ENCODE data around the gene PDPR. TPM values are rescaled to one million over a fixed set of nuclear protein-coding genes. Genes with fewer than 3 reads are reported as not detected.
"Not testable (repeated sequence)": the region's sequence is repeated elsewhere in the genome, so short reads cannot be mapped to it uniquely, and the experiment has no call there.

PDPR gene
- total RNA-seq, 2 experiments from 2014 or later, result 20.4 to 34.0 TPM

GRCh38 chr16:70151391-70151790 is 37.3 kb downstream of the PDPR start:
- Histone ChIP-seq H2AFZ (ENCODE audit: low read length) (no peak overlapping the region), H3K27ac (ENCODE audit: low read depth, low read length, poor library complexity, severe bottlenecking) (no peak overlapping the region)
- TF ChIP-seq CTCF (conservative IDR thresholded peaks at IDR 0.05; ENCODE audit: low read length), result no peak
- no peak for TF ChIP-seq EZH2phosphoT487 (IDR thresholded peaks at IDR 0.05; ENCODE audit: borderline replicate concordance, low read depth, low read length)

GRCh38 chr16:70151941-70152509 is 37.9 kb downstream of the PDPR start:
- no peak for TF ChIP-seq CTCF (conservative IDR thresholded peaks at IDR 0.05; ENCODE audit: low read length)
- TF ChIP-seq EZH2phosphoT487 (IDR thresholded peaks at IDR 0.05; ENCODE audit: borderline replicate concordance, low read depth, low read length), result no peak
- Histone ChIP-seq H3K4me2 (ENCODE audit: low read length) (no peak overlapping the region), H3K9me3 (ENCODE audit: low read length) (no peaks in the 10 kb centered on the region), H3K36me3 (ENCODE audit: insufficient read depth, low read length) (peaks cover 91% of the 10 kb centered on the region), H3K4me3 (ENCODE audit: low read depth, low read length, poor library complexity, severe bottlenecking) (no peak overlapping the region), H3K27ac (ENCODE audit: low read depth, low read length, poor library complexity, severe bottlenecking) (no peak overlapping the region), H4K20me1 (ENCODE audit: insufficient read depth, low read length) (no peaks in the 10 kb centered on the region), H3K4me1 (ENCODE audit: insufficient read depth, low read length, poor library complexity, severe bottlenecking) (no peaks in the 10 kb centered on the region), H2AFZ (ENCODE audit: low read length) (no peak overlapping the region), H3K9me2 (ENCODE audit: insufficient read depth, low read length) (no peaks in the 10 kb centered on the region), H3K79me2 (ENCODE audit: insufficient read depth, low read depth, low read length) (no peaks in the 10 kb centered on the region)
- no TSS peak for BruUV-seq (replicated peaks)
- no peak for DNase-seq (ENCODE audit: low spot score)
- CTCF ChIA-PET (ENCODE audit: unreplicated experiment), result no interaction called here
- POLR2A ChIA-PET, result interaction anchor here (1.0 kb wide), 1 partner anchor 445 kb away, joined by 3 read pairs; no protein-coding TSS in a partner anchor
- intact Hi-C loops (cut with micrococcal nuclease; ENCODE audit: unreplicated experiment), result no loop called here

More at GRCh38 chr16:70151391-70151790, 37.3 kb downstream of the PDPR start:
- peaks cover 85% of the 10 kb centered on the region for H3K36me3 ChIP-seq (ENCODE audit: insufficient read depth, low read length)
- CTCF ChIA-PET (ENCODE audit: unreplicated experiment), result no interaction called here
- H3K4me3 ChIP-seq (ENCODE audit: low read depth, low read length, poor library complexity, severe bottlenecking), result no peak overlapping the region
- H3K9me2 ChIP-seq (ENCODE audit: insufficient read depth, low read length), result no peaks in the 10 kb centered on the region
- DNase-seq (ENCODE audit: low spot score), result no peak
- H3K4me1 ChIP-seq (ENCODE audit: insufficient read depth, low read length, poor library complexity, severe bottlenecking), result no peaks in the 10 kb centered on the region
- POLR2A ChIA-PET, result no interaction called here
- BruUV-seq (replicated peaks), result no TSS peak
- H3K4me2 ChIP-seq (ENCODE audit: low read length), result no peak overlapping the region
- H3K9me3 ChIP-seq (ENCODE audit: low read length), result no peaks in the 10 kb centered on the region
- intact Hi-C loops (cut with micrococcal nuclease; ENCODE audit: unreplicated experiment), result no loop called here
- H4K20me1 ChIP-seq (ENCODE audit: insufficient read depth, low read length), result no peaks in the 10 kb centered on the region
- H3K79me2 ChIP-seq (ENCODE audit: insufficient read depth, low read depth, low read length), result no peaks in the 10 kb centered on the region

- DNase-seq (ENCODE audit: low spot score), result no peak
- H3K4me2 ChIP-seq (ENCODE audit: low read length), result no peak overlapping the region
- no peak overlapping the region for H3K4me3 ChIP-seq (ENCODE audit: low read depth, low read length, poor library complexity, severe bottlenecking)
- H3K27ac ChIP-seq (ENCODE audit: low read depth, low read length, poor library complexity, severe bottlenecking), result no peak overlapping the region
- intact Hi-C loops (cut with micrococcal nuclease; ENCODE audit: unreplicated experiment), result no loop called here
- H2AFZ ChIP-seq (ENCODE audit: low read length), result no peak overlapping the region
- no peak for TF ChIP-seq EZH2phosphoT487 (IDR thresholded peaks at IDR 0.05; ENCODE audit: borderline replicate concordance, low read depth, low read length)
- TF ChIP-seq CTCF (conservative IDR thresholded peaks at IDR 0.05; ENCODE audit: low read length), result no peak
- CTCF ChIA-PET (ENCODE audit: unreplicated experiment), result interaction anchor here (0.5 kb wide), 1 partner anchor 136 kb away, joined by 4 read pairs; no protein-coding TSS in a partner anchor
- no peaks in the 10 kb centered on the region for H3K9me3 ChIP-seq (ENCODE audit: low read length)
- BruUV-seq (replicated peaks), result no TSS peak
- H3K79me2 ChIP-seq (ENCODE audit: insufficient read depth, low read depth, low read length), result no peaks in the 10 kb centered on the region
- peaks cover 97% of the 10 kb centered on the region for H3K36me3 ChIP-seq (ENCODE audit: insufficient read depth, low read length)
- H3K4me1 ChIP-seq (ENCODE audit: insufficient read depth, low read length, poor library complexity, severe bottlenecking), result no peaks in the 10 kb centered on the region
- no peaks in the 10 kb centered on the region for H4K20me1 ChIP-seq (ENCODE audit: insufficient read depth, low read length)
- POLR2A ChIA-PET, result interaction anchor here (1.0 kb wide), 1 partner anchor 445 kb away, joined by 3 read pairs; no protein-coding TSS in a partner anchor
- H3K9me2 ChIP-seq (ENCODE audit: insufficient read depth, low read length), result no peaks in the 10 kb centered on the region
Observed at GRCh38 chr16:70152578-70153302, 38.6 kb downstream of the PDPR start.

GRCh38 chr16:70154736-70155135 is 40.6 kb downstream of the PDPR start:
- POLR2A ChIA-PET, result interaction anchor here (0.6 kb wide), 1 partner anchor 14 kb away, joined by 3 read pairs; no protein-coding TSS in a partner anchor
- H4K20me1 ChIP-seq (ENCODE audit: insufficient read depth, low read length); H3K4me2 ChIP-seq (ENCODE audit: low read length); BruUV-seq (replicated peaks); H3K4me3 ChIP-seq (ENCODE audit: low read depth, low read length, poor library complexity, severe bottlenecking); H2AFZ ChIP-seq (ENCODE audit: low read length); H3K27ac ChIP-seq (ENCODE audit: low read depth, low read length, poor library complexity, severe bottlenecking); intact Hi-C loops (cut with micrococcal nuclease; ENCODE audit: unreplicated experiment); DNase-seq (ENCODE audit: low spot score); CTCF ChIA-PET (ENCODE audit: unreplicated experiment); H3K79me2 ChIP-seq (ENCODE audit: insufficient read depth, low read depth, low read length); H3K9me2 ChIP-seq (ENCODE audit: insufficient read depth, low read length); H3K9me3 ChIP-seq (ENCODE audit: low read length); H3K4me1 ChIP-seq (ENCODE audit: insufficient read depth, low read length, poor library complexity, severe bottlenecking): not testable (repeated sequence)
- peaks cover 99% of the 10 kb centered on the region for H3K36me3 ChIP-seq (ENCODE audit: insufficient read depth, low read length)
